NCI-H128 (cell line): ENCODE results near the gene MAGEC2.

Experiments
- DNase-seq: peaks from one replicate; lab custom pipeline; 2025; ENCODE audit not compliant: unreplicated experiment; lab: John Stamatoyannopoulos, UW

MAGEC2 gene, protein sequence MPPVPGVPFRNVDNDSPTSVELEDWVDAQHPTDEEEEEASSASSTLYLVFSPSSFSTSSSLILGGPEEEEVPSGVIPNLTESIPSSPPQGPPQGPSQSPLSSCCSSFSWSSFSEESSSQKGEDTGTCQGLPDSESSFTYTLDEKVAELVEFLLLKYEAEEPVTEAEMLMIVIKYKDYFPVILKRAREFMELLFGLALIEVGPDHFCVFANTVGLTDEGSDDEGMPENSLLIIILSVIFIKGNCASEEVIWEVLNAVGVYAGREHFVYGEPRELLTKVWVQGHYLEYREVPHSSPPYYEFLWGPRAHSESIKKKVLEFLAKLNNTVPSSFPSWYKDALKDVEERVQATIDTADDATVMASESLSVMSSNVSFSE

GRCh38 chrX:142204522-142205433, at the start of gene MAGEC2:
Gene MAGEC2 (minus strand): TSS chrX:142205290. CDS start chrX:142203987, 1,303 bp downstream.
- no peak for DNase-seq

GRCh38 chrX:142251680-142252079, 46.6 kb upstream of the MAGEC2 start:
- no peak for DNase-seq

GRCh38 chrX:142251202-142251601, 46.1 kb upstream of the MAGEC2 start:
- DNase-seq = no peak

DNA sequence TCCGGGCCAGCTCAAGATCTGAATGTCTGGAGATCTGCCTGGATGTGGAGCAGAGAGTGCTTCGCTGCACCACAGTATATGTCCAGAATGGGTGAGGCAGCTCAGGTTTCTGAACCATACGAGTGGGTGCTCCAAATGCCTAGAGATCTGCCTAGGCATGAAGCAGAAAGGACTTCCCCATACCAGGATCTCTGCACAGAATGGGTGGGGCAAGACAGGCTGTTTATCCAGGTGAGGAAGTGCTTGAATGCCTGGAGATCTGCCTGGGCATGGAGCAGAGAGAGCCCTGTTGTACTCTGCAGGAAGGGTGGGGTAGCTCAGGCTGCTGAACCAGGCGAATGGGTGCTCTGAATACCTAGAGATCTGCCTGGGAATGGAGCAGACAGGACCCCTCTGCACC, 45.4 kb upstream of the MAGEC2 start:
- no peak for DNase-seq

DNA sequence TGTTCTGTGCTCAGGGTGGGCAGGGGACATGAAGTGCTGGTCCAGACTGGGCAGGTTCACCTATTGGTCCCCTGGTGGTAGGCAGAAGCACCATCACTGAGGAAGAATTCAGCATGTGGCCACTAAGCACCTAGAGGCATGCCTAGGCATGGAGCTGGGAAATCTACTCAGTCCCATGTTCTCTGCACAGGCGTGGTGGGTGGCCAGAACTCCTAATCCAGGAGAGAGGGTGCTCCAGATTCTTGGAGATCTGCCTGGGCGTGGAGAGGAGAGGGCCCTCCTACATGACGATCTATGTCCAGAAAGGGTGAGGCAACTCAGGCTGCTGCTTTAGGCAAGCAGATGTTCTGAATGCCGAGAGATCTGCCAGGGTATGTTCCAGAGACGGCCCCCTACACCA, 44.6 kb upstream of the MAGEC2 start:
- DNase-seq = no peak

DNA sequence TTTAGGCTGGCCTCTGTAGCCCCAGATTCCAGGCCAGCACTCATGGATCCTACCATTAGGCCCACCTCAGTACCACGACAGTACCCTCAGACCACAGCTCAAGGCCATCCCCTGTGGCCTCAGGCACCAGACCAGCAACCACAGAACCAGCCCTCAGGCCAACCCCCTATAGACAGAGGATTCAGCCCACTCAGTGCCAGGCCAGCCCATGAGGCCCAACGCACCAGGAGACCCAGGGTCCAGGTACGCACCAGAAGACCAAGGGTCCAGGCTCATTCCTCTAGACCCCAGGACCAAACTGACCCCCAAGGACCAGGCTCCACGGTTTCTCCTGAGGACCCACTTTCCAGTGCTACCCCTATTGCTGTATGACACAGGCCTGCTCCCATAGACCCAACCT, 39.5 kb upstream of the MAGEC2 start:
- no peak for DNase-seq

GRCh38 chrX:142238536-142238935, 33.4 kb upstream of the MAGEC2 start:
- DNase-seq = no peak

GRCh38 chrX:142233400-142233799, 28.3 kb upstream of the MAGEC2 start:
- DNase-seq = no peak

GRCh38 chrX:142214081-142214480, 9.0 kb upstream of the MAGEC2 start:
- no peak for DNase-seq

DNA sequence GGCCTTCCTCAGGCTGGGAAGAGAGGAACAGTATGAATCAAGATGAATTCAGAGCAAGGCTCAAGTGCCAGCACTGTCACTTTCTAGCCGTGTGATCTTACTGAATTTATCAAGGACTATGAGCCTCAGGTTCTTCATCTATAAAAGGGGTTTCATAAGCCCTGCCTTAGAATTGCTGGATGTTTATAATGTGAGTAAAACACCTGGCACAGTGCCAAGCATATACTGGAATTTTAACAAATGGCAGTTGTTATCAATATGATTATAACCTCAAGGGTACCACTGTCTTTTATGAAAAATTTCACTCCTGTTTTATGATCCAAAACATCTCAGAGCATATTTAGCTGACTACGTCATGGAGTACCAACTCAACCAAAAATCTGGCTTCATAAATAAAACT, 4.0 kb downstream of the MAGEC2 start:
- DNase-seq = no peak

DNA sequence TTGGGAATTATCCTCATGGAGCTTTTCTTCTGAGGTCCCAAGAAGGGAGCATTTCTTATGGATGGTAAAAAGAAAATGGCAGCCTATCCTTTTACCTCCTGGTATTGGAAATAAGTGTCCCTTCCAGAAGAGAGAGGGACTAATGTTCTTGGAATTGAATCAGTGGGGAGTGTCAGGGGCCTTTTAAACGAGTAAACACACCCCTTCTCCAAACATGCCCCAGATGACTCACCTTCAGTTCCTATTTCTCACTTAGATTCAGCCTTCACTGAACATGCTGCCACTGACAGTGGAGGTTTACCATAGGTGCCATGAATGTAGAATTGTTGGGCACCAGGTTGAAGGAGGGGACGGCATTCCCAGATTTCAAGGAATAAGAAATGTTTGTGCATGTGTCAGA, 19.0 kb downstream of the MAGEC2 start:
- DNase-seq = no peak

- no peak for DNase-seq
Observed at GRCh38 chrX:142184756-142185602, 20.1 kb downstream of the MAGEC2 start.

- DNase-seq = no peak
Observed at GRCh38 chrX:142156567-142156966, 48.5 kb downstream of the MAGEC2 start.
